HepG2 (cell line): ENCODE data around the gene MAPK9. TPM values are rescaled to one million over a fixed set of nuclear protein-coding genes. Genes with fewer than 3 reads are reported as not detected.

Experiments
- ATAC-seq: fragments of 200-7000 bp; cut with Tn5 transposase; 3 replicates; pipeline ENCODE4 v1.9.1; 2020; ENCODE audit warnings: mild to moderate bottlenecking, moderate library complexity
- BruUV-seq: library from RNA; stranded (reverse); fragments of 400-500 nt; replicated peaks from 2 replicates; lab custom pipeline; 2021; lab: Mats Ljungman, UMichigan
- CTCF ChIA-PET: fragments of 300-600 bp; formaldehyde crosslinking; extraction: SDS; loops from one replicate; lab custom pipeline; 2021; ENCODE audit warnings: low total read pairs, inconsistent platforms, low intra/inter-chr PET ratio; lab: Yijun Ruan, JAX
- POLR2A ChIA-PET: fragments of 350-600 bp; sonication (Branson Sonifier 250); formaldehyde crosslinking; loops from one replicate; lab custom pipeline; 2020; ENCODE audit warnings: antibody characterized with exemption, inconsistent platforms; lab: Yijun Ruan, JAX
- DNase-seq: peaks from one replicate; pipeline ENCODE4 v3.0.0-alpha.2; 2015; ENCODE audit warnings: low spot score
- FAIRE-seq: peaks from 3 replicates; lab custom pipeline; 2011; peaks lifted over from hg19 to GRCh38; lab: Jason Lieb, UNC
- H2AFZ ChIP-seq: one replicate; pipeline ENCODE4 v1.6.1; 2011; ENCODE audit warnings: low read length, inconsistent platforms
- H3K27ac ChIP-seq: fragments of 300-600 bp; 3 replicates; pipeline ENCODE4 v1.8.0; 2011; ENCODE audit warnings: mixed run types, mild to moderate bottlenecking, mixed read lengths, low read length, inconsistent platforms; ENCODE audit not compliant: insufficient read depth; ENCODE audit errors: extremely low read length
- H3K27me3 ChIP-seq, 2 experiments: fragments of 200-600 bp in 1 of 2; 2 replicates in 1 of 2; 3 replicates in 1 of 2; pipeline versions ENCODE4 v1.6.0 to v1.8.0; 2011; ENCODE audit warnings: low read length in 2 of 2, mild to moderate bottlenecking in 2 of 2, moderate library complexity in 2 of 2, inconsistent platforms in 1 of 2; ENCODE audit not compliant: insufficient read depth in 2 of 2, control insufficient read depth in 1 of 2
- H3K36me3 ChIP-seq, 2 experiments: fragments of 200-600 bp in 1 of 2; replicated peaks in 1 of 2; 2 replicates in 1 of 2; 3 replicates in 1 of 2; pipeline versions ENCODE4 v1.5.1 to v1.8.0; 2011; ENCODE audit warnings: low read length in 2 of 2, inconsistent platforms in 1 of 2; ENCODE audit not compliant: insufficient read depth in 2 of 2, control insufficient read depth in 1 of 2
- H3K4me1 ChIP-seq: 2 replicates; pipeline ENCODE4 v1.5.1; 2012; ENCODE audit warnings: low read length, inconsistent platforms; ENCODE audit not compliant: insufficient read depth
- H3K4me2 ChIP-seq: 2 replicates; pipeline ENCODE4 v1.6.0; 2011; ENCODE audit warnings: low read depth, low read length, inconsistent platforms
- H3K4me3 ChIP-seq, 3 experiments: fragments of 200-600 bp in 1 of 3; sonication (generic), shearing (Covaris generic) in 1 of 3; replicated peaks in 1 of 3; 2 replicates each; pipeline ENCODE4 v1.5.1; 2011 to 2016; ENCODE audit warnings: low read length in 3 of 3, inconsistent platforms in 2 of 3, low read depth in 2 of 3, mild to moderate bottlenecking in 2 of 3, control low read depth in 1 of 3, mixed read lengths in 1 of 3; ENCODE audit not compliant: insufficient read depth in 1 of 3
- H3K79me2 ChIP-seq: one replicate; pipeline ENCODE4 v1.6.1; 2011; ENCODE audit warnings: low read length, inconsistent platforms; ENCODE audit not compliant: insufficient read depth
- H3K9ac ChIP-seq: 2 replicates; pipeline ENCODE4 v1.6.0; 2011; ENCODE audit warnings: mild to moderate bottlenecking, low read depth, low read length, inconsistent platforms; ENCODE audit not compliant: insufficient read depth
- H3K9me3 ChIP-seq: 2 replicates; pipeline ENCODE4 v1.5.1; 2012; ENCODE audit warnings: mild to moderate bottlenecking, low read length
- H4K20me1 ChIP-seq: 2 replicates; pipeline ENCODE4 v1.6.0; 2011; ENCODE audit warnings: inconsistent platforms, mild to moderate bottlenecking, low read length, moderate library complexity; ENCODE audit not compliant: insufficient read depth
- DNMT1 ChIP-seq: sonication (generic); formaldehyde crosslinking; IDR thresholded peaks from 2 replicates; pipeline ENCODE4 v1.5.1; 2020; ENCODE audit warnings: mild to moderate bottlenecking, missing genetic modification reagents
- HOXA5 ChIP-seq: sonication (generic); formaldehyde crosslinking; IDR thresholded peaks from 2 replicates; pipeline ENCODE4 v1.4.0; 2020; ENCODE audit warnings: missing genetic modification reagents
- JUND ChIP-seq: sonication (generic); formaldehyde crosslinking; IDR thresholded peaks from 2 replicates; pipeline ENCODE4 v1.8.0; 2022; ENCODE audit warnings: mild to moderate bottlenecking, missing genetic modification reagents
- KLF16 ChIP-seq, 2 experiments: sonication (generic) in 1 of 2; formaldehyde crosslinking in 1 of 2; IDR thresholded peaks; 2 replicates each; pipeline versions ENCODE4 v1.6.1 to v1.8.0; 2016 to 2023; ENCODE audit warnings: missing genetic modification reagents in 2 of 2, missing compliant biosample characterization in 1 of 2
- KMT2A ChIP-seq: sonication (generic); formaldehyde crosslinking; IDR thresholded peaks from 2 replicates; pipeline ENCODE4 v1.4.0; 2020; ENCODE audit warnings: missing genetic modification reagents
- PHF21A ChIP-seq: sonication (generic); formaldehyde crosslinking; IDR thresholded peaks from 2 replicates; pipeline ENCODE4 v1.5.0; 2020; ENCODE audit warnings: mild to moderate bottlenecking, missing genetic modification reagents
- RARG ChIP-seq: sonication (generic); formaldehyde crosslinking; IDR thresholded peaks from 2 replicates; pipeline ENCODE4 v1.4.0; 2020; ENCODE audit warnings: low read depth, mild to moderate bottlenecking, missing genetic modification reagents
- SALL2 ChIP-seq: sonication (generic); formaldehyde crosslinking; IDR thresholded peaks from 2 replicates; pipeline ENCODE4 v1.8.1; 2023; ENCODE audit warnings: mild to moderate bottlenecking, missing genetic modification reagents, inconsistent platforms
- WIZ ChIP-seq: sonication (generic); formaldehyde crosslinking; IDR thresholded peaks from 2 replicates; pipeline ENCODE4 v1.5.1; 2020; ENCODE audit warnings: mild to moderate bottlenecking, missing genetic modification reagents
- ZMAT3 ChIP-seq: sonication (generic); formaldehyde crosslinking; conservative IDR thresholded peaks from 2 replicates; pipeline ENCODE4 v1.7.0; 2021; ENCODE audit warnings: missing genetic modification reagents
- WGBS: methylation state at CpG from one replicate; pipeline ENCODE4 v1.1.6; 2017; ENCODE audit warnings: low lambda C conversion rate; 5-methylcytosine and 5-hydroxymethylcytosine counted together
- in situ Hi-C: cut with HindIII; loops from 2 replicates; pipeline ENCODE4 v1.10.0; 2017; ENCODE audit warnings: low pct_unique_long_range_greater_than_20kb; ENCODE audit not compliant: extremely low pct_ligation_motif_present
- intact Hi-C: fragments of 100-400 bp; cut with micrococcal nuclease; formaldehyde crosslinking; loops from one replicate; pipeline ENCODE4 v1.10.0; 2022; ENCODE audit not compliant: unreplicated experiment
- polyA plus RNA-seq, 8 experiments: library from polyadenylated mRNA; depleted of rRNA in 3 of 8; stranded (reverse) in 7 of 8; unstranded in 1 of 8; fragments of >200 nt; fragmentation: Illumina TruSeq in 4 of 8; extraction: Trizol in 4 of 8; gene quantifications; 2 replicates each; pipeline versions ENCODE4 v1.2.1 to v1.2.3, GENCODE V29; 2011 to 2016; ENCODE audit warnings: low read depth in 4 of 8, missing spikeins in 1 of 8, mixed read lengths in 1 of 8; ENCODE audit not compliant: insufficient read depth in 1 of 8
- total RNA-seq, 5 experiments: library from RNA; depleted of rRNA; stranded (reverse); fragments of >200 nt; fragmentation: Illumina TruSeq; extraction: Trizol; gene quantifications; 2 replicates each; pipeline ENCODE4 v1.2.3, GENCODE V29; 2016; ENCODE audit warnings: low read depth in 1 of 5
- TF ChIP-seq, protein P1 (sequence below): fragments of 450-650 bp; IDR thresholded peaks from 2 replicates; pipeline ENCODE4 v1.6.1; 2016
- TF ChIP-seq, protein P2 (sequence below), 2 experiments: sonication (generic) in 1 of 2; formaldehyde crosslinking in 1 of 2; IDR thresholded peaks; 2 replicates each; pipeline versions ENCODE4 v1.4.0 to v1.6.1; 2018 to 2020; ENCODE audit warnings: missing genetic modification reagents in 2 of 2, borderline replicate concordance in 1 of 2, low read depth in 1 of 2, mild to moderate bottlenecking in 1 of 2, missing biosample characterization in 1 of 2
- TF ChIP-seq, protein P3 (sequence below): sonication (generic); formaldehyde crosslinking; IDR thresholded peaks from 2 replicates; pipeline ENCODE4; 2020; ENCODE audit warnings: missing genetic modification reagents, mild to moderate bottlenecking, borderline replicate concordance
- TF ChIP-seq, protein P4 (sequence below): IDR thresholded peaks from 2 replicates; pipeline ENCODE4 v1.6.1; 2016; ENCODE audit warnings: missing compliant biosample characterization, missing genetic modification reagents, borderline replicate concordance
- TF ChIP-seq, protein P5 (sequence below): sonication (generic); formaldehyde crosslinking; IDR thresholded peaks from 2 replicates; pipeline ENCODE4 v1.4.0; 2020; ENCODE audit warnings: missing genetic modification reagents
- TF ChIP-seq, protein P6 (sequence below): sonication (generic); formaldehyde crosslinking; IDR thresholded peaks from 2 replicates; pipeline ENCODE4 v1.4.0; 2020; ENCODE audit warnings: mild to moderate bottlenecking, missing genetic modification reagents

The MAPK9 gene
- total and polyA plus RNA-seq, 2 of the 13 experiments (the other 11 are each of a cell fraction or from before 2014, with no cell fraction given) = 30.1 to 56.1 TPM

DNA sequence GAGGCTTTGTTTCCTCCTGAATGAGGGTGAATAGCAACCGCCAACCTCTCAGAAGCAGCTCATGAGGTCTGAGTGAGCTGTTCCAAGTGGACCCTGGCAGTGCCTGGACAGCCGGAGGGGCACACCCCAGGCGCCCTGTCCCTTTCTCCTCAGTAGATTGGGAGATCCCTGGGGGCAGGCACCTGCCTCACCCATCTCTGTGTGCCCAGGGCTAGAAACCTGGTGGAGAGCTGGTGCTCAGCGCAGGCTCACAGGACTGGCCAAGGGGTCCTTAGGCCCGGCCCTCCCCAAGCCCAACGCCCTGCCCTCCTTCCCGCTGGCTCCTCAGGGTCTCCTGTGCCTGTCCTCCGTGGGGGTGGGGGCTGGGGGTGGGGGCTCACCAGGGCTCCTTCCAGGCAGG is 14.9 kb upstream of the MAPK9 start:
- in situ Hi-C loops (no loop called here), intact Hi-C loops (loop anchor here (10.0 kb wide), 1 partner anchor 578 kb away; no protein-coding TSS in a partner anchor)
- ChIA-PET CTCF (no interaction called here), POLR2A (no interaction called here)
- Histone ChIP-seq H3K4me3 (no peak overlapping the region), H3K9ac (no peak overlapping the region), H3K4me1 (peaks cover 34% of the 10 kb centered on the region), H3K79me2 (no peaks in the 10 kb centered on the region), H3K27me3 (peaks cover 0 to 2% of the 10 kb centered on the region in 2 experiments; a peak in 2 of 5 replicates), H3K27ac (no peak overlapping the region), H3K9me3 (no peaks in the 10 kb centered on the region), H4K20me1 (no peaks in the 10 kb centered on the region), H2AFZ (no peak overlapping the region), H3K36me3 (no peaks in the 10 kb centered on the region), H3K4me2 (no peak overlapping the region)
- 83% methylated on average over 1 of the region's 8 CpGs for WGBS
- ATAC-seq = no peak
- FAIRE-seq = no peak
- BruUV-seq = no TSS peak
- DNase-seq = no peak
- TF ChIP-seq, protein P1, sequence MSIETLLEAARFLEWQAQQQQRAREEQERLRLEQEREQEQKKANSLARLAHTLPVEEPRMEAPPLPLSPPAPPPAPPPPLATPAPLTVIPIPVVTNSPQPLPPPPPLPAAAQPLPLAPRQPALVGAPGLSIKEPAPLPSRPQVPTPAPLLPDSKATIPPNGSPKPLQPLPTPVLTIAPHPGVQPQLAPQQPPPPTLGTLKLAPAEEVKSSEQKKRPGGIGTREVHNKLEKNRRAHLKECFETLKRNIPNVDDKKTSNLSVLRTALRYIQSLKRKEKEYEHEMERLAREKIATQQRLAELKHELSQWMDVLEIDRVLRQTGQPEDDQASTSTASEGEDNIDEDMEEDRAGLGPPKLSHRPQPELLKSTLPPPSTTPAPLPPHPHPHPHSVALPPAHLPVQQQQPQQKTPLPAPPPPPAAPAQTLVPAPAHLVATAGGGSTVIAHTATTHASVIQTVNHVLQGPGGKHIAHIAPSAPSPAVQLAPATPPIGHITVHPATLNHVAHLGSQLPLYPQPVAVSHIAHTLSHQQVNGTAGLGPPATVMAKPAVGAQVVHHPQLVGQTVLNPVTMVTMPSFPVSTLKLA = no peak
- TF ChIP-seq WIZ = no peak
- TF ChIP-seq JUND (CRISPR knock-in tag) = no peak
- TF ChIP-seq DNMT1 = no peak
- TF ChIP-seq, protein P2, sequence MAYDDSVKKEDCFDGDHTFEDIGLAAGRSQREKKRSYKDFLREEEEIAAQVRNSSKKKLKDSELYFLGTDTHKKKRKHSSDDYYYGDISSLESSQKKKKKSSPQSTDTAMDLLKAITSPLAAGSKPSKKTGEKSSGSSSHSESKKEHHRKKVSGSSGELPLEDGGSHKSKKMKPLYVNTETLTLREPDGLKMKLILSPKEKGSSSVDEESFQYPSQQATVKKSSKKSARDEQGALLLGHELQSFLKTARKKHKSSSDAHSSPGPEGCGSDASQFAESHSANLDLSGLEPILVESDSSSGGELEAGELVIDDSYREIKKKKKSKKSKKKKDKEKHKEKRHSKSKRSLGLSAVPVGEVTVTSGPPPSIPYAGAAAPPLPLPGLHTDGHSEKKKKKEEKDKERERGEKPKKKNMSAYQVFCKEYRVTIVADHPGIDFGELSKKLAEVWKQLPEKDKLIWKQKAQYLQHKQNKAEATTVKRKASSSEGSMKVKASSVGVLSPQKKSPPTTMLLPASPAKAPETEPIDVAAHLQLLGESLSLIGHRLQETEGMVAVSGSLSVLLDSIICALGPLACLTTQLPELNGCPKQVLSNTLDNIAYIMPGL (CRISPR knock-in tag; IDR thresholded peaks at IDR 0.05; ENCODE audit: borderline replicate concordance in 1 of 2, low read depth in 1 of 2) = no peak
- TF ChIP-seq, protein P3, sequence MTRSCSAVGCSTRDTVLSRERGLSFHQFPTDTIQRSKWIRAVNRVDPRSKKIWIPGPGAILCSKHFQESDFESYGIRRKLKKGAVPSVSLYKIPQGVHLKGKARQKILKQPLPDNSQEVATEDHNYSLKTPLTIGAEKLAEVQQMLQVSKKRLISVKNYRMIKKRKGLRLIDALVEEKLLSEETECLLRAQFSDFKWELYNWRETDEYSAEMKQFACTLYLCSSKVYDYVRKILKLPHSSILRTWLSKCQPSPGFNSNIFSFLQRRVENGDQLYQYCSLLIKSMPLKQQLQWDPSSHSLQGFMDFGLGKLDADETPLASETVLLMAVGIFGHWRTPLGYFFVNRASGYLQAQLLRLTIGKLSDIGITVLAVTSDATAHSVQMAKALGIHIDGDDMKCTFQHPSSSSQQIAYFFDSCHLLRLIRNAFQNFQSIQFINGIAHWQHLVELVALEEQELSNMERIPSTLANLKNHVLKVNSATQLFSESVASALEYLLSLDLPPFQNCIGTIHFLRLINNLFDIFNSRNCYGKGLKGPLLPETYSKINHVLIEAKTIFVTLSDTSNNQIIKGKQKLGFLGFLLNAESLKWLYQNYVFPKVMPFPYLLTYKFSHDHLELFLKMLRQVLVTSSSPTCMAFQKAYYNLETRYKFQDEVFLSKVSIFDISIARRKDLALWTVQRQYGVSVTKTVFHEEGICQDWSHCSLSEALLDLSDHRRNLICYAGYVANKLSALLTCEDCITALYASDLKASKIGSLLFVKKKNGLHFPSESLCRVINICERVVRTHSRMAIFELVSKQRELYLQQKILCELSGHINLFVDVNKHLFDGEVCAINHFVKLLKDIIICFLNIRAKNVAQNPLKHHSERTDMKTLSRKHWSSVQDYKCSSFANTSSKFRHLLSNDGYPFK (CRISPR knock-in tag) = no peak
- TF ChIP-seq HOXA5 (CRISPR knock-in tag) = no peak
- TF ChIP-seq ZMAT3 (CRISPR knock-in tag) = no peak
- TF ChIP-seq KMT2A = no peak
- TF ChIP-seq RARG (CRISPR knock-in tag) = no peak
- TF ChIP-seq, protein P4, sequence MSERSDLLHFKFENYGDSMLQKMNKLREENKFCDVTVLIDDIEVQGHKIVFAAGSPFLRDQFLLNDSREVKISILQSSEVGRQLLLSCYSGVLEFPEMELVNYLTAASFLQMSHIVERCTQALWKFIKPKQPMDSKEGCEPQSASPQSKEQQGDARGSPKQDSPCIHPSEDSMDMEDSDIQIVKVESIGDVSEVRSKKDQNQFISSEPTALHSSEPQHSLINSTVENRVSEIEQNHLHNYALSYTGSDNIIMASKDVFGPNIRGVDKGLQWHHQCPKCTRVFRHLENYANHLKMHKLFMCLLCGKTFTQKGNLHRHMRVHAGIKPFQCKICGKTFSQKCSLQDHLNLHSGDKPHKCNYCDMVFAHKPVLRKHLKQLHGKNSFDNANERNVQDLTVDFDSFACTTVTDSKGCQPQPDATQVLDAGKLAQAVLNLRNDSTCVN (CRISPR knock-in tag) = no peak
- no peak for TF ChIP-seq SALL2 (CRISPR knock-in tag)
- TF ChIP-seq PHF21A (CRISPR knock-in tag) = no peak
- TF ChIP-seq, protein P5, sequence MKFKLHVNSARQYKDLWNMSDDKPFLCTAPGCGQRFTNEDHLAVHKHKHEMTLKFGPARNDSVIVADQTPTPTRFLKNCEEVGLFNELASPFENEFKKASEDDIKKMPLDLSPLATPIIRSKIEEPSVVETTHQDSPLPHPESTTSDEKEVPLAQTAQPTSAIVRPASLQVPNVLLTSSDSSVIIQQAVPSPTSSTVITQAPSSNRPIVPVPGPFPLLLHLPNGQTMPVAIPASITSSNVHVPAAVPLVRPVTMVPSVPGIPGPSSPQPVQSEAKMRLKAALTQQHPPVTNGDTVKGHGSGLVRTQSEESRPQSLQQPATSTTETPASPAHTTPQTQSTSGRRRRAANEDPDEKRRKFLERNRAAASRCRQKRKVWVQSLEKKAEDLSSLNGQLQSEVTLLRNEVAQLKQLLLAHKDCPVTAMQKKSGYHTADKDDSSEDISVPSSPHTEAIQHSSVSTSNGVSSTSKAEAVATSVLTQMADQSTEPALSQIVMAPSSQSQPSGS = no peak
- TF ChIP-seq, protein P6, sequence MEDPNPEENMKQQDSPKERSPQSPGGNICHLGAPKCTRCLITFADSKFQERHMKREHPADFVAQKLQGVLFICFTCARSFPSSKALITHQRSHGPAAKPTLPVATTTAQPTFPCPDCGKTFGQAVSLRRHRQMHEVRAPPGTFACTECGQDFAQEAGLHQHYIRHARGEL (CRISPR knock-in tag) = no peak
- no peak for TF ChIP-seq KLF16 (CRISPR knock-in tag; IDR thresholded peaks at IDR 0.05)
